Right lobe of liver (tissue), 6 donors: Measurements from ENCODE around the gene HOXA4. TPM values are rescaled to one million over a fixed set of nuclear protein-coding genes. Genes with fewer than 3 reads are reported as not detected.

Experiments used
- ATAC-seq, 4 donors: fragments of 200-7000 bp; cut with Tn5 transposase; one replicate each; pipeline ENCODE4 v1.9.1; 2020; ENCODE audit warnings: mild to moderate bottlenecking in 4 of 4, moderate library complexity in 4 of 4
- DNase-seq, 3 donors: peaks; one replicate each; pipeline ENCODE4 v3.0.0-alpha.2; 2020
- H3K27ac ChIP-seq, 3 donors: fragments of 200-600 bp; one replicate each; pipeline ENCODE4 v1.8.0; 2022
- H3K27me3 ChIP-seq, 2 donors: fragments of 200-600 bp; one replicate each; pipeline ENCODE4 v1.8.0; 2022
- H3K36me3 ChIP-seq, 4 donors: fragments of 200-600 bp; sonication (generic) in 1 of 4; one replicate each; pipeline versions ENCODE4 v1.5.1 to v1.8.0; 2017 to 2022; ENCODE audit warnings: control low read depth in 1 of 4
- H3K4me1 ChIP-seq, 4 donors: fragments of 200-600 bp; sonication (generic) in 1 of 4; one replicate each; pipeline versions ENCODE4 v1.5.1 to v1.8.0; 2017 to 2022; ENCODE audit warnings: control low read depth in 1 of 4
- H3K4me3 ChIP-seq, 3 donors: fragments of 200-600 bp; one replicate each; pipeline ENCODE4 v1.8.0; 2022
- H3K9me3 ChIP-seq, 4 donors: fragments of 200-600 bp; sonication (generic) in 1 of 4; one replicate each; pipeline versions ENCODE4 v1.5.1 to v1.8.0; 2017 to 2022; ENCODE audit warnings: control low read depth in 1 of 4
- POLR2A ChIP-seq: fragments of 450-650 bp; IDR thresholded peaks from one replicate; pipeline ENCODE4 v1.6.1; 2017; ENCODE audit warnings: antibody characterized with exemption, mild to moderate bottlenecking
- WGBS: methylation state at CpG from one replicate; pipeline ENCODE4 v1.1.6; 2018; ENCODE audit warnings: low coverage, low lambda C conversion rate; ENCODE audit not compliant: insufficient coverage; ENCODE audit errors: missing lambda C conversion rate; 5-methylcytosine and 5-hydroxymethylcytosine counted together
- intact Hi-C, 2 donors: fragments of 100-400 bp; cut with DNase I; formaldehyde crosslinking; loops; one replicate each; pipeline versions ENCODE4 v1.11.2 to v1.14.1; 2022
- total RNA-seq, 6 experiments: library from RNA; depleted of rRNA in 2 of 6; stranded (reverse); fragments of >200 nt in 2 of 6; fragmentation: NEBNext Ultra II Directional in 3 of 6; extraction: Animal tissue kit (Norgen Biotek cat#: 25700) in 3 of 6; gene quantifications; one replicate each; pipeline versions ENCODE4 v1.1.0 to v1.2.4, GENCODE V29; 2016 to 2023
- TF ChIP-seq, protein P1 (sequence below), 4 donors: fragments of 200-600 bp in 3 of 4; fragments of 450-650 bp in 1 of 4; IDR thresholded peaks; one replicate each; pipeline versions ENCODE4 v1.5.1 to v1.8.0; 2016 to 2022; ENCODE audit warnings: antibody characterized with exemption in 4 of 4, mild to moderate bottlenecking in 2 of 4
- donor health status: DM: no; HTN: yes; CAD: no.
- donor health status: DM: no; HTN: no; CAD: no.
- donor health status: DM: no; HTN: no; CAD: no.
- donor health status: DM: no; HTN: yes; CAD: no.
- donor health status: DM: no; HTN: yes; CAD: no.

Gene HOXA4
- total RNA-seq, 6 experiments from 2014 or later: 0.55 to 1.6 (median 0.75) TPM; not detected in 1

DNA sequence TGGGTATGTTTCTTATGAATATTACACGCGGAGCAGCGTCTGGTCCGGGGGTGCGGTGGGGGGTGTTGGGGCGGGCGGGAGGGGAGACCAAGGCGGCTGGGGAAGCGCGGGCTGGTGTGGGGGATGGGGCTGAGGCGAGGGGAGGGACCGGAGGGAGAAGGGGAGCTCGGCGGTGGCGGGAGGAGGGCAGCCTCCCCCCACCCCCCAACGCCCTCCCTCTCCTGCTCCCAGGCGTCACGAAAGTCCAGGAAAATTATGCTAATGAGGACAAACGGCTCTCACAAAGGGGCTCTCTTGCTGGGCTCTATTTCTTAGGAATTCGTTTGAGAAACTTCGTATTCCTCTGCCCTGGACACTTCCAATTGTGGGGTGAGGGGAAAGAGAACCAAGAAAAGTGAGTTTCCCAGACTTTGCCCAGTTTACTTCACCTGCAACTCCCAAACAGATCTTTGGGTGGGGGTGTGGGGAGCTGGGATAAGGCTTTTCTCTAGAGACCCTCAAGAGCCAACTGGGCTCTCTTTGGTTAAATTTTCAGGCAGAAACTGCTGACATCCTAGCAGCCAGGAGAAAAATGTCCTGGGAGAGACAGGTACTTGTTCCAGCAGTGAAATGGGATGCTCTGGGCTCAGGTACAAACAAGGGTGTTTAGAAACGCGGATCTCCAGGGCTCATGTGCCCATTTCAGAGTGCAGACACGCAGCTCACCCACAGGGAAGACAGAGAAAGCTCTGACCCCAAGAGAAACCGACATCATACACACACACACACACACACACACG lies 16.4 kb downstream of the HOXA4 start:
- H3K27me3 ChIP-seq: peaks cover 0 to 16% of the 10 kb centered on the region in 2 donors
- 16% methylated on average over 21 of the region's 26 CpGs for WGBS
- H3K9me3 ChIP-seq: no peaks in the 10 kb centered on the region
- DNase-seq: peak in 1 of 3 donors; percentile 58
- peak; percentile 19 to 61 (median 52) for ATAC-seq
- H3K36me3 ChIP-seq: no peaks in the 10 kb centered on the region
- peak overlapping the region; percentile 60 to 83 (median 60) for H3K27ac ChIP-seq
- peaks cover 0 to 4% (median 0%) of the 10 kb centered on the region in 4 donors for H3K4me1 ChIP-seq
- intact Hi-C loops: no loop called here
- TF ChIP-seq POLR2A: no peak
- TF ChIP-seq, protein P1, sequence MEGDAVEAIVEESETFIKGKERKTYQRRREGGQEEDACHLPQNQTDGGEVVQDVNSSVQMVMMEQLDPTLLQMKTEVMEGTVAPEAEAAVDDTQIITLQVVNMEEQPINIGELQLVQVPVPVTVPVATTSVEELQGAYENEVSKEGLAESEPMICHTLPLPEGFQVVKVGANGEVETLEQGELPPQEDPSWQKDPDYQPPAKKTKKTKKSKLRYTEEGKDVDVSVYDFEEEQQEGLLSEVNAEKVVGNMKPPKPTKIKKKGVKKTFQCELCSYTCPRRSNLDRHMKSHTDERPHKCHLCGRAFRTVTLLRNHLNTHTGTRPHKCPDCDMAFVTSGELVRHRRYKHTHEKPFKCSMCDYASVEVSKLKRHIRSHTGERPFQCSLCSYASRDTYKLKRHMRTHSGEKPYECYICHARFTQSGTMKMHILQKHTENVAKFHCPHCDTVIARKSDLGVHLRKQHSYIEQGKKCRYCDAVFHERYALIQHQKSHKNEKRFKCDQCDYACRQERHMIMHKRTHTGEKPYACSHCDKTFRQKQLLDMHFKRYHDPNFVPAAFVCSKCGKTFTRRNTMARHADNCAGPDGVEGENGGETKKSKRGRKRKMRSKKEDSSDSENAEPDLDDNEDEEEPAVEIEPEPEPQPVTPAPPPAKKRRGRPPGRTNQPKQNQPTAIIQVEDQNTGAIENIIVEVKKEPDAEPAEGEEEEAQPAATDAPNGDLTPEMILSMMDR (IDR thresholded peaks at IDR 0.05): no peak
- peak overlapping the region; percentile 27 to 40 (median 31) for H3K4me3 ChIP-seq

DNA sequence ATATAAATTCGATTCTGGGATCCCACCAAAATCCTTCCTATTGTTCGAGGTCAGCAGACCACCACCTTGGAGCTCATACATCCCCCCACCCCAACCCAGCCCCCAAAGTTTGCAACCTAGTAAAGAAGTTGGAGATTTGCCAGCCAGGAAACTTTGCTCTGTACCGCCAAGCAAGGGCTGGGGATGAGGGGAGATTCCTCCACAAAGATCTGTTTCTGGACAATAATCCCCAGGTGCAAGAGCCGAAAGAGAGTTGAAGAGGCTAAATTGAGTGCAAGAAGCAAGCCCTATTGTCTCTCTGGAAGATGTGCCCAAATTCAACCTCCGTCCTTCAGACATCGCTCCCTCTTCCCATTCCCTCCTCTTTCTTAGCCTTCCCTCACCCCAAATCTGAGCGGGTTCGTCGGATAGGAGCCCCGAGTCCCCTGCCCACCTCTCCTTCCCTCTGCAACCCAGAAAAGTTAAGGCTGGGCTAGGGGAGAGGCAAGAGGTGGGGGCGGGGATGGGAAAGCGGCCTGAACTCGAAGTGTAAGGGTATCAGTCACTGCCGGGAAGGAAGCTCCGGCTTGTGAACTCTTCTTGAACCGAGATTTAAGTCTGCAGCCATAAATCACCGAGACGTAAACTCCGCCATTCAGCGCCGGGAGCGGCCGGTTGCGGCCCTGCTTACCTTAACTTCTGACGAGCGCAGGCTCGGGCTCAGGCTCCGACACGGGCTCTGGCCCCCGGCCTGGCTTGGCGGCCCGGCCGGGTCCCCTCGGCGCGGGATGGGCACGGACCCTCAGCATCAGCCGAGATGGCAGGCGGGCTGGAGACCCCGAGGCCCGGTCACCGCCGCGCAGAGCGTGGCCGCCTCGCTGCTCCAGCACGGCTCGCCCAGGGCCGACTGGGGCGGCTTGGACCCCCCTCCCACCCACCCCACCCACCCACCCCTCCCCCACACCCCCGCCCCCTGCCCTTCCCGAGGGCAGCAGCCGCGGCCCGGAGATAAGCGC lies 17.3 kb downstream of the HOXA4 start:
- no peaks in the 10 kb centered on the region for H3K9me3 ChIP-seq
- 29% methylated on average over 18 of the region's 57 CpGs for WGBS
- peaks cover 0 to 15% of the 10 kb centered on the region in 2 donors for H3K27me3 ChIP-seq
- ATAC-seq: peak; percentile 48 to 59 (median 52)
- H3K36me3 ChIP-seq: no peaks in the 10 kb centered on the region
- peak; percentile 61 to 69 (median 63) for DNase-seq
- H3K4me1 ChIP-seq: peaks cover 0 to 4% (median 0%) of the 10 kb centered on the region in 4 donors
- peak; percentile 34 for TF ChIP-seq POLR2A
- TF ChIP-seq, protein P1 (IDR thresholded peaks at IDR 0.05): no peak
- peak overlapping the region; percentile 60 to 83 (median 60) for H3K27ac ChIP-seq
- intact Hi-C loops: no loop called here
- H3K4me3 ChIP-seq: peak overlapping the region; percentile 27 to 40 (median 31)

DNA sequence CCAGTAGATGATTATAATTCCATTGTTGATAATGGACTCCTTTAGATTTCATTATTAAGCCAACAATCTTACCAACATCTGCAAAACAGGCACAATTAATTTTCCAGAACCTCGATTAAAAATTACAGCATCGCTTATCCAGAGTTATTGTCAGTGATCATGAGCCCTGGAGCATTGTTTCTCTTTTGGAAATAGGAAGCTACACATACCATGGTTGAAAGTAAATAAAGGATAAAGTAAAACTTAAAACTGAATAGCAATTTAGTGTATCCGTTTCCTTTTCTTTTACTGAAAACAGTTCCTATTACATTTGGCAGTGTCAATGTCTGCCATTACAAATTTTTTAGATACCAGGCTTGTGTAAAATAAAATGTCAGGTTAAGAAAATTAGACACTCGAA lies 18.2 kb downstream of the HOXA4 start:
- Histone ChIP-seq H3K27me3 (peaks cover 0 to 13% of the 10 kb centered on the region in 2 donors), H3K4me3 (no peak overlapping the region), H3K27ac (peak overlapping the region in 1 of 3 donors; percentile 60), H3K4me1 (peaks cover 0 to 4% (median 0%) of the 10 kb centered on the region in 4 donors), H3K9me3 (no peaks in the 10 kb centered on the region), H3K36me3 (no peaks in the 10 kb centered on the region)
- TF ChIP-seq, protein P1 (IDR thresholded peaks at IDR 0.05): no peak
- no peak for TF ChIP-seq POLR2A
- ATAC-seq (no peak), DNase-seq (no peak)
- 34% methylated on average over 4 of the region's 4 CpGs for WGBS
- intact Hi-C loops: no loop called here

- DNase-seq: no peak
- Histone ChIP-seq H3K4me1 (peaks cover 0 to 4% (median 0%) of the 10 kb centered on the region in 4 donors), H3K4me3 (no peak overlapping the region), H3K27me3 (peaks cover 0 to 13% of the 10 kb centered on the region in 2 donors), H3K36me3 (no peaks in the 10 kb centered on the region), H3K27ac (peak overlapping the region in 1 of 3 donors; percentile 25), H3K9me3 (no peaks in the 10 kb centered on the region)
- intact Hi-C loops: no loop called here
- no peak for ATAC-seq
- TF ChIP-seq, protein P1 (IDR thresholded peaks at IDR 0.05): no peak
- TF ChIP-seq POLR2A: no peak
- WGBS: 17% methylated on average over 4 of the region's 4 CpGs
These were observed 18.7 kb downstream of the HOXA4 start for GRCh38 chr7:27111751-27112277.
